Neural progenitor cell (in vitro differentiated cells): ENCODE results near the gene DPAGT1.

ENCODE experiments used
- EZH2 ChIP-seq: fragments of 200-600 bp; sonication (generic); IDR thresholded peaks from 2 replicates; pipeline ENCODE4 v1.6.1; 2017; ENCODE audit warnings: antibody characterized with exemption, mild to moderate bottlenecking, moderate library complexity
- EZH2phosphoT487 ChIP-seq: fragments of 200-600 bp; sonication (generic); IDR thresholded peaks from 2 replicates; pipeline ENCODE4 v1.6.1; 2017; ENCODE audit warnings: antibody characterized with exemption
- TF ChIP-seq, protein P1 (sequence below): fragments of 200-600 bp; sonication (generic); IDR thresholded peaks from 2 replicates; pipeline ENCODE4 v1.5.1; 2017; ENCODE audit warnings: antibody characterized with exemption, mild to moderate bottlenecking

DNA sequence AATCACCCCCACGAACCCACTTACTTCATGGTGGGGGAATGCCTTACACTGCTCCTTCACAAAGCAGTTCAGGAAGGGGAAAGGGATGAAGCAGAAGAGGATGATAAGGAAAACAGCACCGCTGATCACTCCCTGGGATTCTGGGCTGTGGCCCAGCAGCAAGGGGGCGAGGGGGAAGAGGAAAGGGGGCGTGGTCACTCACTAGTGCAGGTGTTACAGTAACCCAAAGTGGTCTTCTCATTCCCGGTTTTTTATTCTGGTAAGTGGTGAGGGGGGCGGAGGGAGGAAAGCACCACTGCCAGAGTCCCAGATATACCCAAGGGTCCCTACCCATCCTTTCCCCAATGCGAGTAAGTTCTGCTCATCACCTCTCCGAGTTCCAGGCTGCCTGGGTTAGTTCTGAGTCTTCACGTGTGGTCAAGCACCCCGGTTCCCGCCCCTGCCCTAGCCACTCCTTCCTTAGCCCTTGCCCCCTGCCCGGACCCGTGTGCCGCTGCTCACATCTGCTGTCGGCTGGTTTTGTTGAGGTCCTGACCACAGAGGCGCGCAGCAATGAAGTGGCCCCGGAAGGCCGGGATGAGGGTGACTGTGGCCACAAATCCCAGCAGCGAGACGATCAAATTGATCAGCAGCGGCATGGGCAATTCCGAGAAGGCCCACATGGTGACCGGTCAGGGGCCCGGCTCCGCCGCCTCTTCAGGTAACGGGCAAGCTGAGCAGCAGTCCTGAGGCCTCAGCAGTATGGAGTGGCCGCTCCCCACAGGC is 477 bp downstream of the DPAGT1 start:
- TF ChIP-seq, protein P1, sequence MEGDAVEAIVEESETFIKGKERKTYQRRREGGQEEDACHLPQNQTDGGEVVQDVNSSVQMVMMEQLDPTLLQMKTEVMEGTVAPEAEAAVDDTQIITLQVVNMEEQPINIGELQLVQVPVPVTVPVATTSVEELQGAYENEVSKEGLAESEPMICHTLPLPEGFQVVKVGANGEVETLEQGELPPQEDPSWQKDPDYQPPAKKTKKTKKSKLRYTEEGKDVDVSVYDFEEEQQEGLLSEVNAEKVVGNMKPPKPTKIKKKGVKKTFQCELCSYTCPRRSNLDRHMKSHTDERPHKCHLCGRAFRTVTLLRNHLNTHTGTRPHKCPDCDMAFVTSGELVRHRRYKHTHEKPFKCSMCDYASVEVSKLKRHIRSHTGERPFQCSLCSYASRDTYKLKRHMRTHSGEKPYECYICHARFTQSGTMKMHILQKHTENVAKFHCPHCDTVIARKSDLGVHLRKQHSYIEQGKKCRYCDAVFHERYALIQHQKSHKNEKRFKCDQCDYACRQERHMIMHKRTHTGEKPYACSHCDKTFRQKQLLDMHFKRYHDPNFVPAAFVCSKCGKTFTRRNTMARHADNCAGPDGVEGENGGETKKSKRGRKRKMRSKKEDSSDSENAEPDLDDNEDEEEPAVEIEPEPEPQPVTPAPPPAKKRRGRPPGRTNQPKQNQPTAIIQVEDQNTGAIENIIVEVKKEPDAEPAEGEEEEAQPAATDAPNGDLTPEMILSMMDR, result peak; percentile 25
- TF ChIP-seq EZH2 (no peak), EZH2phosphoT487 (no peak)
